KMS-11 (cell line): ENCODE results near the gene MAGI3.

Experiments used
- H2AFZ ChIP-seq: fragments of 200-600 bp; sonication (generic); 2 replicates; pipeline ENCODE4 v1.6.1; 2016; ENCODE audit warnings: antibody characterized with exemption, mixed run types, low read depth
- H3K27ac ChIP-seq: fragments of 200-600 bp; sonication (generic); 2 replicates; pipeline ENCODE4 v1.6.1; 2016; ENCODE audit warnings: mild to moderate bottlenecking, mixed run types
- H3K27me3 ChIP-seq: fragments of 200-600 bp; sonication (generic); 2 replicates; pipeline ENCODE4 v1.6.1; 2017; ENCODE audit warnings: mild to moderate bottlenecking, low read depth, mixed run types, moderate library complexity; ENCODE audit not compliant: insufficient read depth
- H3K36me3 ChIP-seq: fragments of 200-600 bp; sonication (generic); 2 replicates; pipeline ENCODE4 v1.6.1; 2017; ENCODE audit warnings: mild to moderate bottlenecking, mixed run types; ENCODE audit not compliant: insufficient read depth
- H3K4me1 ChIP-seq: fragments of 200-600 bp; sonication (generic); 2 replicates; pipeline ENCODE4 v1.6.1; 2016; ENCODE audit warnings: mild to moderate bottlenecking, low read depth, mixed run types; ENCODE audit not compliant: poor library complexity, severe bottlenecking
- H3K4me2 ChIP-seq: fragments of 200-600 bp; sonication (generic); 2 replicates; pipeline ENCODE4 v1.7.0; 2016; ENCODE audit warnings: mild to moderate bottlenecking, mixed run types
- H3K4me3 ChIP-seq: fragments of 200-600 bp; sonication (generic); IDR thresholded peaks from 2 replicates; pipeline ENCODE4 v1.6.1; 2017; ENCODE audit warnings: low read depth, low read length, mixed read lengths; ENCODE audit not compliant: insufficient read depth
- H3K79me2 ChIP-seq: fragments of 200-600 bp; sonication (generic); 2 replicates; pipeline ENCODE4 v1.6.1; 2016; ENCODE audit warnings: low read depth, mixed run types; ENCODE audit not compliant: insufficient read depth
- H3K9ac ChIP-seq: fragments of 200-600 bp; sonication (generic); 2 replicates; pipeline ENCODE4 v1.6.1; 2016; ENCODE audit warnings: mild to moderate bottlenecking, mixed run types
- H4K20me1 ChIP-seq: fragments of 200-600 bp; sonication (generic); 2 replicates; pipeline ENCODE4 v1.6.1; 2016; ENCODE audit warnings: mild to moderate bottlenecking, mixed run types; ENCODE audit not compliant: insufficient read depth
- TF ChIP-seq, protein P1 (sequence below): fragments of 200-600 bp; sonication (generic); conservative IDR thresholded peaks from 2 replicates; pipeline ENCODE4 v1.6.1; 2017; ENCODE audit warnings: low read depth, mild to moderate bottlenecking, antibody characterized with exemption, low read length, moderate library complexity, mixed read lengths

MAGI3 gene

DNA sequence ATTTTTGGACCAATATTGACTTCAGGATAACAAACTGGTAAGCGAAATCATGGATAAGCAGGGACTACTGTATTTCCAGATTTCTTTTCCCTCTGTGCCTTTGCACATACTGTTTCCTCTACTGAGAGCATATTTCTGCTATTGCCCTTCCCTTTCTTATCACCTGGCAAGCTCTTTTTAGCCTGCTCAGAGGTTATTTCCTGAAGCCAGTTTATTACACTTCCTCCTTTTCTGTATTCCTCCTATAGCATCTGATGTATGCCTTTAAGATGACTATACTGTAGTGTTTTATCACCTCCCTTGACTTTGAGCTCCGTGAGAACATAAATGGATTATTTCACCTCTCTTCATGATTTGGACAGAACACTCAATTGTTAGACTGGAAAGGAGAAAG, 49.0 kb downstream of the MAGI3 start:
- Histone ChIP-seq H3K9ac (no peak overlapping the region), H3K4me1 (no peaks in the 10 kb centered on the region), H3K36me3 (no peaks in the 10 kb centered on the region), H4K20me1 (no peaks in the 10 kb centered on the region), H3K79me2 (no peaks in the 10 kb centered on the region), H3K4me3 (no peak overlapping the region), H3K4me2 (no peak overlapping the region), H2AFZ (no peak overlapping the region), H3K27ac (no peak overlapping the region), H3K27me3 (no peaks in the 10 kb centered on the region)
- TF ChIP-seq, protein P1, sequence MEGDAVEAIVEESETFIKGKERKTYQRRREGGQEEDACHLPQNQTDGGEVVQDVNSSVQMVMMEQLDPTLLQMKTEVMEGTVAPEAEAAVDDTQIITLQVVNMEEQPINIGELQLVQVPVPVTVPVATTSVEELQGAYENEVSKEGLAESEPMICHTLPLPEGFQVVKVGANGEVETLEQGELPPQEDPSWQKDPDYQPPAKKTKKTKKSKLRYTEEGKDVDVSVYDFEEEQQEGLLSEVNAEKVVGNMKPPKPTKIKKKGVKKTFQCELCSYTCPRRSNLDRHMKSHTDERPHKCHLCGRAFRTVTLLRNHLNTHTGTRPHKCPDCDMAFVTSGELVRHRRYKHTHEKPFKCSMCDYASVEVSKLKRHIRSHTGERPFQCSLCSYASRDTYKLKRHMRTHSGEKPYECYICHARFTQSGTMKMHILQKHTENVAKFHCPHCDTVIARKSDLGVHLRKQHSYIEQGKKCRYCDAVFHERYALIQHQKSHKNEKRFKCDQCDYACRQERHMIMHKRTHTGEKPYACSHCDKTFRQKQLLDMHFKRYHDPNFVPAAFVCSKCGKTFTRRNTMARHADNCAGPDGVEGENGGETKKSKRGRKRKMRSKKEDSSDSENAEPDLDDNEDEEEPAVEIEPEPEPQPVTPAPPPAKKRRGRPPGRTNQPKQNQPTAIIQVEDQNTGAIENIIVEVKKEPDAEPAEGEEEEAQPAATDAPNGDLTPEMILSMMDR, result no peak

DNA sequence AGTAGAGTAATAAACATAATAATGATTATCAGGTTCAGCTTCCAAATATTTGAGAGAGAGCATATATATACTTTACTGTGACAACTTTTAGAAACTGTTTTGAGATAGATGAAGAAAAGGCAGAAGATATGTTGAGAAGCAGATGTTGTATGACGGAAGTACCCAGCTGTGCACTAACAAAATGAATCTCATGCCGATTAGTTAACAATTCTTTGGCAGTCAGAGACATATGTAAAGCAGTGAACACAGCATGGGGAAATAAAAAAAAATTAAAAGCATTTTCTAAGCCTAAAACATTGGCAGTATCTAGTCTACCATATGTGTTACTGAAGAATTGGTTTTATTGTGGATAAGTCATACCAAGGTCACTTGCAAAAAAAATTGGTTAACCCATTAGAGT, 51.8 kb downstream of the MAGI3 start:
- Histone ChIP-seq H3K36me3 (no peaks in the 10 kb centered on the region), H3K4me1 (no peaks in the 10 kb centered on the region), H3K79me2 (no peaks in the 10 kb centered on the region), H3K4me2 (no peak overlapping the region), H3K27me3 (no peaks in the 10 kb centered on the region), H3K27ac (no peak overlapping the region), H2AFZ (no peak overlapping the region), H4K20me1 (no peaks in the 10 kb centered on the region), H3K9ac (no peak overlapping the region), H3K4me3 (no peak overlapping the region)
- TF ChIP-seq, protein P1, result no peak

DNA sequence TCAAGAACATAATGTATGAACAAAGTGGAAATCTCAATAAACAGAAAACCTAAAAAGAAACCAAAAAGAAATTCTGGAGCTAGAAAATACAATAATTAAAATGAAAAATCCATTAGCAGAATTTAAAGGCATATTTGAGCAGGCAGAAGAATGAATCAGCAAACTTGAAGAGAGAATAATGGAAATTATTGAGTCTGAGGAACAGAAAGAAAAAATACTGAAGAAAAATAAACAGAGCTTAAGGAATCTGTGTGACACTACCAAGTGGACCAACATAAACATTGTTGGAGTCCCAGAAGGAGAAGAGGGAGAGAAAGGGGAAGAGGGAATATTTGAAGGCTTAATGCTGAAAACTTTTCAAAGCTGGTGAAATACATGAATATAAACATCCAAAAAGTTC, 54.5 kb downstream of the MAGI3 start:
- Histone ChIP-seq H3K27ac (no peak overlapping the region), H3K27me3 (no peaks in the 10 kb centered on the region), H2AFZ (no peak overlapping the region), H3K9ac (no peak overlapping the region), H4K20me1 (no peaks in the 10 kb centered on the region), H3K79me2 (no peaks in the 10 kb centered on the region), H3K36me3 (no peaks in the 10 kb centered on the region), H3K4me2 (no peak overlapping the region), H3K4me3 (no peak overlapping the region), H3K4me1 (no peaks in the 10 kb centered on the region)
- TF ChIP-seq, protein P1, result no peak

DNA sequence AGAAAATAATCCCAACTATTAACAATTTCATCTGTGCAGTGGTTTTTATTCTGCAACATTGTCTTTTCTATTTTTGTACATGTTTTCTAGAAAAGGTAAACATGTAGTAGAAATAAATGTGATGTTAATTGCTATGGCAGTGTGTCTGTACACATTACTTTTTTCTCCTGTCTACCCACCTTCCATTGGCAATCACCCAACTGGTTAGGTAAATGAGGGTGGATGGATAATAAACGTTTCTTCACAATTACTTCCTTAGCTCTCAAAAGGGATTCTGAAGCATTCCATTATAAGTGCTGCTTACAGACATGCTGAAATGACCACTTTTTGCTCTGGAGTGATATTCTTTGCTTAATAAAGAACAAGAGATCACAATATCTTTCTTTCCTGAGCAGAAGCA, 61.4 kb downstream of the MAGI3 start:
- H3K27ac ChIP-seq, result no peak overlapping the region
- no peak overlapping the region for H3K4me2 ChIP-seq
- no peaks in the 10 kb centered on the region for H3K79me2 ChIP-seq
- H3K27me3 ChIP-seq, result no peaks in the 10 kb centered on the region
- no peak overlapping the region for H3K4me3 ChIP-seq
- H2AFZ ChIP-seq, result no peak overlapping the region
- H3K36me3 ChIP-seq, result no peaks in the 10 kb centered on the region
- H4K20me1 ChIP-seq, result no peaks in the 10 kb centered on the region
- H3K9ac ChIP-seq, result no peak overlapping the region
- TF ChIP-seq, protein P1, result no peak
- no peaks in the 10 kb centered on the region for H3K4me1 ChIP-seq
